SK-MEL-5 (cell line): ENCODE results near the gene PRSS8. TPM values are rescaled to one million over a fixed set of nuclear protein-coding genes. Genes with fewer than 3 reads are reported as not detected.
"Not testable (repeated sequence)": the region's sequence is repeated elsewhere in the genome, so short reads cannot be mapped to it uniquely, and the experiment has no call there.

Experiments
- DNase-seq: peaks from one replicate; pipeline ENCODE4 v3.0.0-alpha.2; 2016; ENCODE audit warnings: low read depth, low spot score
- in situ Hi-C: cut with HindIII; loops from 2 replicates; pipeline ENCODE4 v1.10.0; 2016; ENCODE audit warnings: low sequenced_read_pairs, high pct_unique_total_duplicates, low pct_unique_long_range_greater_than_20kb
- total RNA-seq: library from RNA; depleted of rRNA; stranded (reverse); fragments of >200 nt; shearing (Covaris generic); gene quantifications from 2 replicates; pipeline ENCODE4 v1.2.3, GENCODE V29; 2014

PRSS8 gene
- total RNA-seq, 1 experiment from 2014 or later, result not detected

GRCh38 chr16:31148281-31148728 is 12.8 kb upstream of the PRSS8 start:
- in situ Hi-C loops, result no loop called here
- DNase-seq, result no peak

- DNase-seq, result no peak
- in situ Hi-C loops, result no loop called here
Observed at GRCh38 chr16:31147574-31147973, 12.0 kb upstream of the PRSS8 start.

- DNase-seq, result no peak
- in situ Hi-C loops, result no loop called here
Observed at GRCh38 chr16:31145398-31145990, 10.0 kb upstream of the PRSS8 start.

- DNase-seq, in situ Hi-C loops: not testable (repeated sequence)
Observed at GRCh38 chr16:31144418-31144817, 8.9 kb upstream of the PRSS8 start.

GRCh38 chr16:31143694-31144148 is 8.2 kb upstream of the PRSS8 start:
- DNase-seq, result no peak
- in situ Hi-C loops, result no loop called here

- DNase-seq, result no peak
- in situ Hi-C loops, result no loop called here
Observed at GRCh38 chr16:31143011-31143693, 7.6 kb upstream of the PRSS8 start.

- in situ Hi-C loops, result no loop called here
Observed at GRCh38 chr16:31142109-31143010, 6.8 kb upstream of the PRSS8 start.

GRCh38 chr16:31141489-31142108 is 6.1 kb upstream of the PRSS8 start:
- DNase-seq, result no peak
- in situ Hi-C loops, result no loop called here

More at GRCh38 chr16:31142109-31143010, 6.8 kb upstream of the PRSS8 start:
- DNase-seq, result peak; percentile 98

GRCh38 chr16:31141071-31141469 is 5.5 kb upstream of the PRSS8 start:
- in situ Hi-C loops, DNase-seq: not testable (repeated sequence)

- in situ Hi-C loops, result no loop called here
- DNase-seq, result no peak
Observed at GRCh38 chr16:31138621-31139578, 3.4 kb upstream of the PRSS8 start.

GRCh38 chr16:31136822-31137499 is 1.4 kb upstream of the PRSS8 start:
- in situ Hi-C loops, DNase-seq: not testable (repeated sequence)

GRCh38 chr16:31136287-31136662 is 748 bp upstream of the PRSS8 start:
- DNase-seq, result no peak
- in situ Hi-C loops, result no loop called here

- DNase-seq, result no peak
- in situ Hi-C loops, result no loop called here
Observed at GRCh38 chr16:31134625-31135534, 647 bp downstream of the PRSS8 start.

- peak; percentile 26 for DNase-seq
- in situ Hi-C loops, result no loop called here
Observed at GRCh38 chr16:31134091-31134571, 1.4 kb downstream of the PRSS8 start.

- DNase-seq, result no peak
- in situ Hi-C loops, result no loop called here
Observed at GRCh38 chr16:31133046-31133501, 2.5 kb downstream of the PRSS8 start.
